Putamen (tissue), 1 donor: ENCODE data around the gene FCER1G.

ENCODE experiments used
- DNase-seq: peaks from one replicate; pipeline ENCODE4 v3.0.0-alpha.2; 2016; ENCODE audit warnings: low spot score

Gene FCER1G

DNA sequence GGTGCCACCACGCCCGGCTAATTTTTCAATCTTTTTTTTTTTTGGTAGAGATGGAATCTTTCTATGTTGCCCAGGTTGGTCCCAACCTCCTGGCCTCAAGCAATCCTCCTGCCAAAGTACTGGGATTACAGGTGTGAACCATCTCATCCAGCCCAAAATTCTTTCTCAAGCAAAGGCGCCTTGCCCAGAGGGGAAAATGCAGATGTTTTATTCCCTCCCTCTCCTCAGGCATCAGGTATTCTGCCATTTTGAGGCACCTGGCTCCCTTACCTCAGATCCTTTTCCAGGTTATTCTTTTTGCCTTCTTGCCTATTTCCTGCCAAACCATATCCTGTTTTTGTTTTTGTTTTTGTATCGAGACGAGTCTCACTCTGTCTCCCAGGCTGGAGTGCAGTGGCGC is 26.7 kb upstream of the FCER1G start:
- no peak for DNase-seq

GRCh38 chr1:161189036-161189435 is 26.1 kb upstream of the FCER1G start:
- DNase-seq, result no peak

- DNase-seq, result no peak
Observed at GRCh38 chr1:161190962-161191521, 24.1 kb upstream of the FCER1G start.

DNA sequence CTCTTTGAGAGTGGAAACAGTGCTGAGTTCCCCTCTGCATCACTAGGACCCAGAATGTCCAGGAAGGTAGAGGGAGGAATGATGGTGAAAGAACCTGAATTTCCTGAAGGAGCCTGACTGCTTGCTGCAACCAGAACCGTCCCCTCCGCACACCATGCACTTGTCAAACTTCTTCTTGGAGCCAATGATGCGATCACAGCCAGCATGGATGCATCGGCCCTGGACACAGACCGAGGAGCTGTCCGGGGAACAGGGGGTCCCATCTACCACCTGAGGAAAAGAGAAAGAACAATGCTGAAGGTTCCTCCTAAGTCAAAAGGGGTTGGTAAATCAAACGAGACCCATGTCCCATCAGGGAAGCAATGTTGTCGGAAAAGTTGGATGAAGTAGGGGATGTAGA is 23.1 kb upstream of the FCER1G start:
- no peak for DNase-seq

DNA sequence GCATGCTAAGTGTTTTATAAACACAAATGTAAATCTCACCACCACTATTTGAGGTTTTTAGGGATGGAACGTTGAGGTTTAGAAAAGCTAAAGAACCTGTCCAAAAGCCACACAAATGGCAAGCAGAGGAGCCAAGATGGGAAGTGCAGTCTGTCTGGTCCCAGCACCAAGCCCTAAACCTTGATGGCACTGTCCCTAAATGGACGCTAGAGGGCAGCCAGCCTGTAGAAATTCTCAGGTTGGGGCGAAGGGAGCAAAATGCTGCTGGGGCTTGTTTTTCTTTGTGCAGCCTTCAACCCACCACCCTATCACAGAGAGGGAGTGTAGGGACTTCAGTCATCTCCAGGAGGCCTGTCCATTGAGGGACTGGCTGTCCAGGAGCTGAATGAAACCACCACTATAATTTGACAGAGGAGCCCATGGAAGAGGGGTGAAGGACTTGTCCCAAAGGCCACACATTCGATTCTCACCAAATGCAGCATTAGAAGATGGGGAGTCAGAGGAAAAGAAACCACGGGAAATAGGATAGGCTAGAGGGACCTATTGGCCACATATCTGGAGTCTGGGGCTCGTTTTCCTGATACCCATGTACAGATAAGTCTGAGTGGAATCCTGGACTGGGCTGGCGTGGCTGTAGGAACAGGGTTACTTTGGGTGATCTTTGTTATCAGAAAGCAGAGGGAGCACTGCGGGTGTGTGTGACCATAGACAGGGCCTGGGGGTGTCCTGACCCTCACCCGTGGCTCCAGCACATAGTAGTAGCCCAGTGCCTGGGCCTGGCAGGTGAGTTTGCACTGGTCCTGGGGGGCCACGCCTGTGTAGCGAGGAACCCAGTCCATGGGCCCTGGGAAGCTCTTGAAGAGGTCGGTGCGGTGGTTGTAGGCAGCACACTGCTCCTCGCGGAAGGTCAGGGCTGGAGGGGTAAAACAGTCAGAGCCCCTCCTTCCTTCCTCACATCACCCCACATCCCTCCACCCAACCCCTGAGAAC is 22.3 kb upstream of the FCER1G start:
- DNase-seq, result peak; percentile 71

DNA sequence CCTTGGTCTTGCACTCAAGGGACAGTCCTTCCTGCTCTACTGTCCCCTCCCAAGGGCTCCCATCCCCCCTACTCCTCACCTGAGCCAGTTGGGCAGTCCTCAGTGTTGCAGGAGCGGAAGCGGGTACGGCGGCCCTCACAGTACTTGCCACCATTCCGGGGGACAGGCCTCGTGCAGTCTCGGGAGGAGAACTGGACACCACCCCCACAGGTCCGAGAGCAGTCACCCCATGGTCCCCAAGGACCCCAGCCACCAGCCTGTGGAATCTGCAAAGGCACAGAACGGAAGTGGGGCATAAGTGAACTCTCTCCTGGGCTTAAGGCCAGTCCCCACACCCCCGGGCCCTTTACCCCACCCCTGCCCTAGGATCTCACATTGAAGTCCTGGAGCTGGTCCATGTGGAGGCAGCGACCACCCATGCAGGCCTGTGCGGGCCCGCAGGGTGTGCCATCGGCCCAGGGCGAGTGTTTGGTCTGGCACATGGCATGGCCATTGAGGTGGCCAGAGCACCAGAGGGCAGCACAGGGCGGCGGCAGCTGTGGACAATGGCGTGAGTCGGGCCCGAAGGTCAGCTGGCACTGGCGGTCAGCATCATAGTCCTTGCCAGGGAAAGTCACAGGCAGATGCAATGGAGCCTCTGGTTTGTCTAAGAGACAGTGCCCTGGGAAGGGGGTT is 21.4 kb upstream of the FCER1G start:
- peak; percentile 86 for DNase-seq

DNA sequence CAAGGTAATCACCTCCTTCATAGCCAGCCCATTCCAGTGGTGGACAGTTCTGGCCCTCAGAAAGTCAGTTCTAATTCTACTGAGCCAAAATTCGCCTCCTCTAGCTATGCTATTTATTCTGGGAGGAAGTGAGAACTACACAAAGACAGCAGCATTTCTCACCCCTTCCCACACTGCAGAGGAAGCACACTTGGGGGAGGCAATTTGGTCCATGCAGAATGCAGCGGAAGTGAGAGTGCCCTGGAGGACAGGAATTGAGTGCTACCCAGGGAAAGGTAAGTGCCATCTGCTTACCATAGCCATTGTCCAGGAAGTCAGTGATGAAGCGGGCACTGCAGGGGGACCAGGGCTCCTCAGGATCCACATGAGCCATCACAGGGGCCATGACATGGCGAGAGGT is 19.9 kb upstream of the FCER1G start:
- no peak for DNase-seq

- DNase-seq, result no peak
Observed at GRCh38 chr1:161196111-161196510, 19.0 kb upstream of the FCER1G start.

DNA sequence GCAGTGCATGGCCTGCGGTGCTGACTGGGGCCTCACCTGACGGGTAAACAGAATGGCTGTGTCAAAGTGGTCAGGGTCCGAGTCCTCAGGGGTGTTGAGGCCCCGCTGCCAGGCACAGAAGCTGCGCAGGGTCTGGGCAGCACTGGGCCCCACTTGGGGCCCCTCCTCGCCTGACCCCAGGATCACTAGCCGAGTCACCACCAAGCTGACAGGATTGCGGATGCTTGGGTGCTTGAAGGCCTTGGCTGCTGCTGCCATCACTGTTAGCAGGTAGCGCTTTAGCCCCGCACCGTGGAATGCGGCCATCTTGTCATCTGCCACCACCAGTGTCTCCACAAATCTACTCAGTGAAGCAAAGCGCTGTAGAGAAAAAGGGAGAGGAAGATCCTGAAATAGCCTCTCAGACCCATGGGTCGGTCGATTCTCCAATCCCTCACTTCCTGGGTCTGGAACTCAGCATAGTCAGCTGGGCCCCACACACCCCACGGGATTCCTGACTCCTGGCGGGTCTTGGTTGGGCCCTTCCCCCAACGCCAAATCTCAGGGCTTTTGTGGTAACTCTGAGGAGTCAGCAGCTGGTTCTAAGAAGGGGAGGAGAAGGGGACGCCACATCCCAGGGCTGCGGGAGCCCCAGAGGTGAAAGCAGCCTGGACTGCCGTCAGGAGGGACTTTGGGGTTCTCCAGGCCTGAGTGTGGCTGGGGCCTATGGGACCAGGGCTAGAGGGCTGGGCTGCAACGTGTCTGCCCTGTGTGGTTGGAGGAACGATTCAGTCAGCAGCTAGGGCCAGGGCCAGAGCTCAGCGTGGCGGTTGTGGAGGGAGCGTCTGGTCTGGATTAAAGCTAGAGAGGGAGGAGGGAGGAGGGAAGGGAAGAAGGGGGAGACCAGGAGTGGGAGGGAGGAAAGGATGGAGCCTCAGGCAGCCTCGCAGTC is 18.3 kb upstream of the FCER1G start:
- no peak for DNase-seq

- DNase-seq, result no peak
Observed at GRCh38 chr1:161197560-161198193, 17.4 kb upstream of the FCER1G start.

DNA sequence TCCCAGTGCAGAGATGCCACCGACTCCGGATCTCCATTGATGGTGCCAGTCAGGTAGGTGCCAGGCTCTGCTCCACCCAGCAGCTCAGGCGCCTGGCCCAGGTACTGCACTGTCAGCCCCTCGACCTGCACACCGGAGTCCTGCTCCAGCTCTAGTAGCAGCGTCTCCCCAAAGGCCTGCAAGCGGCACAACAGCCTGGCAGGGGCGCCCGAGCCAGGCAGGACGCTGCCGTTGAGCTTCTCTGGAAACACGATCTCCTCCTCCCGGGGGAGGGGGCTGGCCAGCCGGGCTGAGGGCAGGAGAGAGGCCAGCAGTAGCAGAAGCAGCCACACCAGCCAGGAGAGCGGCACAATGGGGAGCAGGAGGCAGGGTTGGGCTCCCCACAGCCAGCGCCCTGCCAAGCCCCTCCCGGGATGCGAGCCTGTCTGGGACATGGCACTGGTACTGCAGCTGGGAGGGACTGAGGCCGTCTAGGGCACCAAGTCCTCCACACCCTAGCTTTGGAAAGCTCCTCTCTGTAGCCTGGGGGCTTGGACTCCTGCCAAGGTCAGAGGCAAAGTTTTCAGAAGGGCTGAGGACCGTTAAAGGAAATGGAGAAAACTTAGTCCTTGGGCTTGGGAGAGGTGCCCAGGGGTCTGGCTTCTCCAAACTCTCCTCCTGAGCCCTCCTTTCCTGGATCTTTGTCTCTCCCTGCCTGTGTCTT is 16.8 kb upstream of the FCER1G start:
- peak; percentile 57 for DNase-seq

DNA sequence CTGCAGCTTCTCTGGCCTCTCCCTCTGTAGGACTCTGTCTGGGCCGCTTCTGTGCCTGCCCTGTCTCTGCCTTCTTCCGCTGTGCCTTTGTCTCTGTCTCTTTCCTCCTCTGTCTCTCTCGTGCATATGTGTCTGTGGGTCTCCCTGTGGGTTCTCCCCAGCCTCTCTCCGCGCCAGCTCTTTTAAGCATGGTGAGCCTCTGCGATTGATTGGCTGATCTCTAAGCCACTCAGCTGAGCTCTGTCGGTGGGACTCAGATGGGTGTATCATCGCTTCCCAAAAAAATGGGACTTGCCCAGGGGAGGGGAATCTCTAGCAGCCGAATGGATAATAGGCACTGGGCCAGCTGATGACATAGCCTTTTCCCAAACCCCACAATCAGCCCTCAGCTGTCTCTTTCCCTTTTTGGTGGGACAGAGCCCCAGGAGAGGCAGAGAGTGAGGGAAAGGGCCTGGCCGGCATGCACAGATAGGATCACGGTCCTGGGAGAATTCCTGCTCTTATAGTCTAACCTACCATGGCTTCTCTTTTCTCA is 16.1 kb upstream of the FCER1G start, which contains the start of gene ADAMTS4:
ADAMTS4 (minus strand) TSS at position 158 of the 535 bp plus-strand sequence. CDS start 427 bp downstream, outside the sequence.
- peak; percentile 95 for DNase-seq

DNA sequence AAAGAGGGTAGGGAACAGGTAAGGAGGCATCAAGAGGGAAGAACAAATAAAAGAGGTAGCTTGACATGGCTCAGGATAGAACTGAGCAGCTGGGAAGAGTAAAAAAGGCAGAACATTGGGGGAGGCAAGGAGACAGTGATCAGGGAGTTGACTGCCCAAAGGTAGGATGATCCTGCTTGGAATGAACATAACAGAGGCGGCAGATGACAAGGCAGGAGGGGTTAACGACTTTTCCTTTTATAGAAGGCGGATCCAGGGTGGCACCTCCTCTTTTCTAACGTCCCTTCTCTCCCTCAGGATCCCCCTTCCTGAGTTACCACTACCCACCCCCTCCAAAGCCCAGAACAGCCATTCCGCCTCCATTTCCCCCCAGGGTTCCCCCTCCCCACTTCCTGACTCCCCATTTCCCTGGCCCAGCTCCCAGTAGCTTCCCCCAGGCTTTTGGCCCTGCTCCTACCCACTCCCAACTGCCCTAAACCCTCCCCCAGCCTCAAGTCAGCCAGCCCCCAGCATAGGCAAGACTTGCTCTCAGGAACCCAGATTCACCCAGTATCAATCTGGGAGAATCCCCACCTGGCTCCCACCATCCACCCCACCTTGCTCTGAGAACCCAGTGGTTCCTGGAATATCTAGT is 15.5 kb upstream of the FCER1G start:
- DNase-seq, result no peak

- DNase-seq, result peak; percentile 94
Observed at GRCh38 chr1:161200421-161200991, 14.6 kb upstream of the FCER1G start.

- DNase-seq, result peak; percentile 61
Observed at GRCh38 chr1:161200992-161201835, 13.9 kb upstream of the FCER1G start.

GRCh38 chr1:161201836-161202712 is 13.0 kb upstream of the FCER1G start, which contains the start of gene NDUFS2:
TSS of gene NDUFS2 (plus strand) at chr1:161202367. CDS start at chr1:161202386, 19 bp downstream.
- peak; percentile 99 for DNase-seq
